Measurements from ENCODE around the gene NUDT12.

DNA sequence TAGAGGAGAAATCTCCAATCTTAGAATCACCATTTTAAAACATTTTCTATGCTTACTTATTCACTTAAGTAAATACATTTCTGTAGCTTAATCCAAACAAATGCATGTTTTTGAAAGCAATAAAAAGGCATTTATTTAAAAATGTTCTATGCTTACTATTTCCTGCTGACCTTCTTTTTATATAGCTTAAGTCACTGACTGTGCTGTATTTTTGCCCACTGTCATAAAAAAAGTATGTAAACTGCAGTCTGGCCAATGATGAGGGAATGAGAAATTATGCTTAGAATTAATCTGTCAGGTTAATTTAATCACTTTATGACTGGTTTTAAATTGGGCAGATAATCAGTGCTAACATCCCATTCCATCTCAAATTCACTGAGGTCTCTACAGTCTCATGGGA, 20.1 kb downstream of the NUDT12 start:
- TF ChIP-seq CEBPB (IDR thresholded peaks at IDR 0.05) (no peak), TAF1 (IDR thresholded peaks at IDR 0.05; ENCODE audit: low read depth) (no peak)
- TF ChIP-seq, protein P1, sequence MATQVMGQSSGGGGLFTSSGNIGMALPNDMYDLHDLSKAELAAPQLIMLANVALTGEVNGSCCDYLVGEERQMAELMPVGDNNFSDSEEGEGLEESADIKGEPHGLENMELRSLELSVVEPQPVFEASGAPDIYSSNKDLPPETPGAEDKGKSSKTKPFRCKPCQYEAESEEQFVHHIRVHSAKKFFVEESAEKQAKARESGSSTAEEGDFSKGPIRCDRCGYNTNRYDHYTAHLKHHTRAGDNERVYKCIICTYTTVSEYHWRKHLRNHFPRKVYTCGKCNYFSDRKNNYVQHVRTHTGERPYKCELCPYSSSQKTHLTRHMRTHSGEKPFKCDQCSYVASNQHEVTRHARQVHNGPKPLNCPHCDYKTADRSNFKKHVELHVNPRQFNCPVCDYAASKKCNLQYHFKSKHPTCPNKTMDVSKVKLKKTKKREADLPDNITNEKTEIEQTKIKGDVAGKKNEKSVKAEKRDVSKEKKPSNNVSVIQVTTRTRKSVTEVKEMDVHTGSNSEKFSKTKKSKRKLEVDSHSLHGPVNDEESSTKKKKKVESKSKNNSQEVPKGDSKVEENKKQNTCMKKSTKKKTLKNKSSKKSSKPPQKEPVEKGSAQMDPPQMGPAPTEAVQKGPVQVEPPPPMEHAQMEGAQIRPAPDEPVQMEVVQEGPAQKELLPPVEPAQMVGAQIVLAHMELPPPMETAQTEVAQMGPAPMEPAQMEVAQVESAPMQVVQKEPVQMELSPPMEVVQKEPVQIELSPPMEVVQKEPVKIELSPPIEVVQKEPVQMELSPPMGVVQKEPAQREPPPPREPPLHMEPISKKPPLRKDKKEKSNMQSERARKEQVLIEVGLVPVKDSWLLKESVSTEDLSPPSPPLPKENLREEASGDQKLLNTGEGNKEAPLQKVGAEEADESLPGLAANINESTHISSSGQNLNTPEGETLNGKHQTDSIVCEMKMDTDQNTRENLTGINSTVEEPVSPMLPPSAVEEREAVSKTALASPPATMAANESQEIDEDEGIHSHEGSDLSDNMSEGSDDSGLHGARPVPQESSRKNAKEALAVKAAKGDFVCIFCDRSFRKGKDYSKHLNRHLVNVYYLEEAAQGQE (IDR thresholded peaks at IDR 0.05; ENCODE audit: low read depth) = no peak

Measured in Ishikawa (cell line).